Fibroblast of skin of back (primary cell): ENCODE results near the gene SSR4.

Source experiments
- DNase-seq: peaks from one replicate; pipeline ENCODE4 v3.0.0-alpha.2; 2013

The SSR4 gene

GRCh38 chrX:153831429-153832150, 37.1 kb downstream of the SSR4 start:
- DNase-seq, result no peak

DNA sequence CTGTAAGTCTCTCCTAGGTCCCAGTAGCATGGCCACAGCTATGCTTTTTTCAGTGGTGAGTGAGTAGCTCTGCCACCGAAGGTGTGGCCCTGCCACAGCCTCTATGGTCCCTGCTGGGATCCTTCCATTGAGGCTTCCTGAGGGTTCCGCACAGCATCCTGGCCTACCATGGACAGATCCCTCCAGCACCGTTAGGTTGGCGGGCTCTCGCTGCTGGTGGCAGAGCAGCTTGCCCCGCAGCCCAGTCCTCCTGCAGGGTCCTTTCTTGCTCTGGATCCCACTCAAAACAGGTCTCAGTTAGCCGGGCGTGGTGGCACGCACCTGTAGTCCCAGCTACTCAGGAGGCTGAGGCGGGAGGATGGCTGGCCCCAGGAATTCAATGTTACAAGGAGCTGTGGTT, 38.3 kb downstream of the SSR4 start:
- DNase-seq, result no peak

DNA sequence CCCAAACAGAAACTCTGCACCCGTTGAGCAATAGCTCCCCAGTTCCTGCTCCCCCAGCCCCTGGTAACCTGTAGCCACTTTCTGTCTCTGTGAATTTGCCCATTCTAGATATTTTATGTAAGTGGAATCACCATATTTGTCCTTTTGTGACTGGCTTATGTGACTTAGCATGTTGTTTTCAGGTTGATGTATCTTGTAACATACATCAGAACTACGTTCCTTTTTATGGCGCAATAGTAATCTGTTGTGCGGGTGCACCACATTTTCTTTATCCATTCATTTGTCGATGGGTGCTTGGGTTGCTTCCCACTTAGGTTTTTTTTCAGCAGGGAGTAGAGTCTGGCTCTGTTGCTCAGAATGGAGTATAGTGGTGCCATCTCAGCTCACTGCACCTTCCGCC, 42.5 kb downstream of the SSR4 start:
- DNase-seq, result no peak

GRCh38 chrX:153844509-153845082, 50.1 kb downstream of the SSR4 start:
- no peak for DNase-seq

DNA sequence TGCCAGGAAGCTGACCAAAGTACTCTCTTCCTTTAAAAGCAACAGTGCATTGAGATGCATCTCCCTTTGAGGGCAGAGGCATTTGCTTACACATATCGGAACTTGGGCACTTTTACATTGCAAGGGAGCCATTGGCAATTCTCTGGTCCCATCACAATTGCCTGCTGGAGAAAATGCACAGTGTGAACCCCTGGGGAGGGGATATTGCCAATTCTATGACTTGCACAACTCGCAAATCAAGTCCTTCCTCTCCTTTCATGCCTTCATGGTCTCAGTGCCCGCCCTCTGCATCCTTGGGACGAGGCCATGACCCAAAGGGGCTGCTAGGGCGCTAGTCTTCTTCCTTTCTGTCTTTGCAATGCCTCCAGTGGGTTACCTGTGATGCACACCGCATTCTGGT, 50.7 kb downstream of the SSR4 start:
- DNase-seq, result no peak

DNA sequence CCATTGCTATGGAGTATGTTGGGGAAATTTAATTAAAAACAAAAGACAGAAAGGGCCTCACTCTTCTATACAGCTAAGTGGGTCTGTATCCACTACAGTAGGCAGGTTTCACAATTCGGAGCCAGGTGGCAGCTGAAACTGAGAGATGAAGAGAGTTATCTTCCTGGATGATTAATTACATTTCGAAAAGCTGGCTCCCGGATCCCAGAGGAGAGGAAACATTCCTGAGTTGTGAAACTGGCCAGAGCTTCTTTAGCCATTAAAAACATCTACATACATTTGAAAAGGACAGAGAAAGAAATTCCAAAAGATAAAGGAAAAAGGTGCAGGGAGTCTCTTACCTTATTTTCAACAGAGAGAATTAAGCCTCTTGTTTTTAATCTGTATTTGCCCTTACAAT, 51.4 kb downstream of the SSR4 start:
- DNase-seq, result no peak
